GM18858 (cell line): Measurements from ENCODE around the gene EAF1.
"Not testable (repeated sequence)": the region's sequence is repeated elsewhere in the genome, so short reads cannot be mapped to it uniquely, and the experiment has no call there.

Source experiments
- ATAC-seq: cut with Tn5 transposase; IDR thresholded peaks from one replicate; pipeline ENCODE4 v1.9.1; 2021; ENCODE audit not compliant: unreplicated experiment

EAF1 gene

DNA sequence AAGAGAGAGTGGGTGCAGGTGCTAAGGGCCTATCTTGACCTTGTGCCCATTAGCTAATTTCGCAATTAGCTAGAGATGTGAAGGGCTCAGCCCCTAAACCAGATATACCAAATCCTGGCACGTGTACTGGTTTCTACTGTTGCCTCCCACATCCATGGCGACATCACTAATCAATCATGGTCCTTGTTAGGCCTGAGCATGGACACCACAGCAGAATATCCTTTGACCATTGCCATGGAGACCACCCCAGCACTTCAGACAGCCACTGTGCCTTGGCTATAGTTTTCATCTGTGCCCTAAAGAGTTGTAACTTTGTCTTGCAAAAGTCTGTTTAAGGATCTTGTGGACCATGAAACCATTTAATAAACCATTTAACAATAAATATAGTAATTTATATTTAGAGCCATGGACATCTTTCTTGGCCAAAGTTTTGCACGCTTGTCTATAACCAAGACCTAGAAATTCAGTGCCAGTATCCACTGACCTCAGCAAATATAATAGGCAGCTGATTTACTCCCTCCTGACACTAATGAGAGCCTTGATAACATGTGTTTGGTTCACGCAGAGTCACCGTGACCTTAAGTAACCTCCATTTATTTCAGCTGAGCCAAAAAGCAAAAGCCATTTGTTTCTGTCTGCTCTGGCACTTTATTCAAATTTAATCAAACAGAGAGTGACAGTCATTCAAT lies 50.7 kb downstream of the EAF1 start:
- no peak for ATAC-seq

- ATAC-seq: no peak
These were observed 51.2 kb downstream of the EAF1 start for GRCh38 chr3:15478640-15478979.

DNA sequence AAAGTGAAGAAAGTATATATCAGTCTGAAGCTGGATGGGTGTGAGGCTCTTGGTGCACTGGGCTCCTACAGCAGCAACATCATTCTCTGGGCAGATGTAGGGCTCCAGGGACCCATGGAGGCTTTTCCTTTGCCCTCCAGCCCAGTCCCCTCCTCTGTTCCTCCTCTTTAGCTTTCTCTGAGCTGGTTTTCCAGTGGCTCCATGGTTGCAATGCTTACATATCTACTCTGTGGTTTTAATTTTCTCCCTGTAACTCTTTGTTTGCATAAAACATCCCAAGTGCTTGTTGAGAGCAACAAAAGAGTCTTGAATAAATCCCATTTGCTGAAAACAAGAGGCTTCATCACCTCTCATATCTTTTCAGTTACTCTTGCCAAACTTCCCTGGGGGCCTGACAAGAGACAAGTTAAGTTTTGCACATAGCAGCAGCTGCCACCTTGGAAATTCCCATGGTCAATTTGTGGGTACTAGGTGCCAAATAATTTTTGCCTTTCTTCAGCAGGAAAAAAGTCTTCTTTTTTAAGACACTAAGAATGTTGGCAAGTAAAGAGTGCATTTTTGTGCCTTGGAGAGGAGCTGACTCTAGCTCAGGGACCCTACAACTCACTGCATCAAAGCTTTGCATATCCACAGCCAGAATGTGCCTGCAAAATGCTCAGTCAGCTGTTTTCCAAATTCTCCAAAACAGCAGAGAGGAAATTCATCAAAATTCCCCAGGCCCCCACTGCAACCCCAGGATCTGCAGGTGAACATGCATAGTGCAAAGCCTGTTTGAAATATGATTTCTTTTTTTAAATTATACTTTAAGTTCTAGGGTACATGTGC lies 52.2 kb downstream of the EAF1 start:
- ATAC-seq: no peak

GRCh38 chr3:15484551-15484950 lies 57.2 kb downstream of the EAF1 start:
- not testable (repeated sequence) for ATAC-seq

- no peak for ATAC-seq
These were observed 58.6 kb downstream of the EAF1 start for GRCh38 chr3:15486020-15486419.

- ATAC-seq: no peak
These were observed 59.6 kb downstream of the EAF1 start for GRCh38 chr3:15486979-15487378.

DNA sequence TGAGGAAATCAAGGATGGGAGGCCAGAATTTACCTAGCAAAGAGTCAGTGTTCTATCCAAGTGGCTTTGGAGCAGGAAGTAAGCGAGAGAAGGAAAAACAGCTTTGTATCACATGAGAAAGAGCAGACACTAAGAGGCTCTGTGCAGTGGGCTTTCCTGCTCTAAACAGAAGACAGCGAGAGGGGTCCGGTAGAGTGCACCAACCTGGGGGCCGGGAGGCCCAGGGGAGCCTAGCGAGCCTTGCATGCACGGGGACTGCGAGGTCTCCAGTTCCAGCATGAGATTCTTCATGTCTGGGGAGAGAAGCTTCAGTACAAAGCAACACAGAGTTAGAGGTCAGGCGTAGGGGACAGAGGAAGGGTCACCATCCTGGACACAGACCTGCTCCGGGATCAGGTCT lies 60.6 kb downstream of the EAF1 start:
- ATAC-seq: no peak

DNA sequence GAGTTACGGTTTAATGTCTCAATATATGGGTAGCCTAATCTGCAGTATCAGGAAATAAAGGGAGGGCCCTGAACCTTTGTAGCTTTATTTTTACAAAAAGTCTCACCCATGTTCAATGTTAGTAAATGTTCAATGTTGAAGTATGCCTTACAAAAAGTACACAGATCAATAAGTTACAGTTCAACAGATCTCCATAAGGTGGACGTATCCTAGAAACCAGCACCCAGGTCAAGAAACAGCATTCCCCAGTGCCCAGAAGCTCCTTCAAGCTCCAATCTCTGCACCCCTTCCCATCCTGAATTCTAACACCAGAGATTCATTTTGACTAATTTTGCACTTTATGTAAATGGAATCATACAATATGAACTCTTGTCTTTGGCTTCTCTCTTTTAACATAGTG lies 62.8 kb downstream of the EAF1 start:
- no peak for ATAC-seq

DNA sequence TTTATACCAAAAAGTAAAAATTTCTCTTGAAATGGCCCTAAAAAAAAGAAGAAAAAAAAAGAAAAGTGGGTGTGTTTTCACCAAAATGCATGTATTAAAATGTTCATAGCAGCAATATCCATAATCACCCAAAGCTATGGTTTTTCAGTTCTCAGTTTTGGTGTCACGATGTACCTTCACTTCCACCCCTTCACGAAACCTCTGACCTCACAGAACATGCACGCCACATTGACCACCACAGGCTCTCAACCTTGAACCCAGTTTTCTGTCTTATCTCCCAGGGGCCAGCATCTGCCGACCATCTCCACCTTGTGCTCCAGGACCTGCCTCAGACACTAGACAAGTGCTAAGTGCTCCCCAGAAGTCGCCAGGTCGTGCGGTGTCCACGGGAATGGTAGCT lies 63.7 kb downstream of the EAF1 start:
- ATAC-seq: no peak
